HepG2 (cell line): ENCODE measurements around the gene OARD1. TPM values are rescaled to one million over a fixed set of nuclear protein-coding genes. Genes with fewer than 3 reads are reported as not detected.

Source experiments
- ARHGAP35 ChIP-seq: sonication (generic); formaldehyde crosslinking; IDR thresholded peaks from 2 replicates; pipeline ENCODE4 v1.9.0; 2022; ENCODE audit warnings: mild to moderate bottlenecking, inconsistent platforms, moderate library complexity, missing genetic modification reagents, borderline replicate concordance
- E2F5 ChIP-seq: sonication (generic); formaldehyde crosslinking; conservative IDR thresholded peaks from 2 replicates; pipeline ENCODE4 v1.4.0; 2020; ENCODE audit warnings: missing genetic modification reagents
- EP300 ChIP-seq, 3 experiments: sonication (generic) in 1 of 3; formaldehyde crosslinking in 1 of 3; IDR thresholded peaks; 2 replicates each; pipeline versions ENCODE4 v1.5.1 to v1.6.1; 2011 to 2020; ENCODE audit warnings: low read depth in 2 of 3, low read length in 2 of 3, borderline replicate concordance in 1 of 3, improper control_type of control experiment in 1 of 3, mild to moderate bottlenecking in 1 of 3, missing genetic modification reagents in 1 of 3, moderate library complexity in 1 of 3
- FOXK1 ChIP-seq: sonication (generic); formaldehyde crosslinking; IDR thresholded peaks from 2 replicates; pipeline ENCODE4 v1.4.0; 2020; ENCODE audit warnings: low read depth, missing genetic modification reagents, borderline replicate concordance
- HOMEZ ChIP-seq: IDR thresholded peaks from 2 replicates; pipeline ENCODE4 v1.6.1; 2016; ENCODE audit warnings: low read depth
- IRF2 ChIP-seq: IDR thresholded peaks from 2 replicates; pipeline ENCODE4 v1.6.1; 2018; ENCODE audit warnings: missing genetic modification reagents, missing compliant biosample characterization
- JUNB ChIP-seq: sonication (generic); formaldehyde crosslinking; IDR thresholded peaks from 2 replicates; pipeline ENCODE4 v1.8.0; 2022; ENCODE audit warnings: missing genetic modification reagents, mild to moderate bottlenecking, borderline replicate concordance
- MED1 ChIP-seq: sonication (generic); formaldehyde crosslinking; IDR thresholded peaks from 2 replicates; pipeline ENCODE4 v1.4.0; 2020; ENCODE audit warnings: missing genetic modification reagents
- MXD4 ChIP-seq: IDR thresholded peaks from 2 replicates; pipeline ENCODE4 v1.6.1; 2016; ENCODE audit warnings: mild to moderate bottlenecking, missing biosample characterization, missing genetic modification reagents
- NCOA1 ChIP-seq: sonication (generic); formaldehyde crosslinking; IDR thresholded peaks from 2 replicates; pipeline ENCODE4 v1.9.0; 2021; ENCODE audit warnings: missing genetic modification reagents
- NFATC3 ChIP-seq: sonication (generic); formaldehyde crosslinking; IDR thresholded peaks from 2 replicates; pipeline ENCODE4 v1.5.1; 2020; ENCODE audit warnings: mild to moderate bottlenecking, missing genetic modification reagents
- NFE2L2 ChIP-seq: fragments of 150-350 bp; IDR thresholded peaks from 2 replicates; pipeline ENCODE4 v1.6.1; 2014; ENCODE audit warnings: low read length
- RXRB ChIP-seq: IDR thresholded peaks from 2 replicates; pipeline ENCODE4 v1.6.1; 2016; ENCODE audit warnings: borderline replicate concordance, missing genetic modification reagents, missing compliant biosample characterization
- SOX5 ChIP-seq: IDR thresholded peaks from 2 replicates; pipeline ENCODE4 v1.6.1; 2016; ENCODE audit warnings: borderline replicate concordance
- SPEN ChIP-seq: sonication (generic); formaldehyde crosslinking; IDR thresholded peaks from 2 replicates; pipeline ENCODE4 v1.5.1; 2020; ENCODE audit warnings: low read depth, mild to moderate bottlenecking, missing genetic modification reagents
- TBX2 ChIP-seq: sonication (generic); formaldehyde crosslinking; IDR thresholded peaks from 2 replicates; pipeline ENCODE4 v1.5.0; 2020; ENCODE audit warnings: missing genetic modification reagents, mild to moderate bottlenecking, borderline replicate concordance
- XRCC5 ChIP-seq: fragments of 200-400 bp; formaldehyde crosslinking; optimal IDR thresholded peaks from 2 replicates; pipeline ENCODE3; 2017; ENCODE audit warnings: mild to moderate bottlenecking, low read length
- ZFP90 ChIP-seq: sonication (generic); formaldehyde crosslinking; IDR thresholded peaks from 2 replicates; pipeline ENCODE4 v1.8.0; 2022; ENCODE audit warnings: missing genetic modification reagents, mild to moderate bottlenecking, inconsistent platforms, borderline replicate concordance
- ZGPAT ChIP-seq: IDR thresholded peaks from 2 replicates; pipeline ENCODE4 v1.6.1; 2016; ENCODE audit warnings: mild to moderate bottlenecking
- ZNF234 ChIP-seq: sonication (generic); formaldehyde crosslinking; conservative IDR thresholded peaks from 2 replicates; pipeline ENCODE4 v1.5.1; 2020; ENCODE audit warnings: mild to moderate bottlenecking, missing genetic modification reagents
- ZNF572 ChIP-seq: sonication (generic); formaldehyde crosslinking; IDR thresholded peaks from 2 replicates; pipeline ENCODE4 v1.5.1; 2020; ENCODE audit warnings: mild to moderate bottlenecking, missing genetic modification reagents
- ZNF589 ChIP-seq: sonication (generic); formaldehyde crosslinking; conservative IDR thresholded peaks from 2 replicates; pipeline ENCODE4 v1.8.0; 2022; ENCODE audit warnings: mild to moderate bottlenecking, moderate library complexity, missing genetic modification reagents
- ZNF691 ChIP-seq: sonication (generic); formaldehyde crosslinking; IDR thresholded peaks from 2 replicates; pipeline ENCODE4 v1.4.0; 2020; ENCODE audit warnings: missing genetic modification reagents, low read depth, mild to moderate bottlenecking, borderline replicate concordance
- ZNF775 ChIP-seq: sonication (generic); formaldehyde crosslinking; IDR thresholded peaks from 2 replicates; pipeline ENCODE4 v1.4.0; 2020; ENCODE audit warnings: missing genetic modification reagents, mild to moderate bottlenecking, moderate library complexity, borderline replicate concordance
- ZNF792 ChIP-seq: IDR thresholded peaks from 2 replicates; pipeline ENCODE4 v1.6.1; 2016
- polyA plus RNA-seq, 8 experiments: library from polyadenylated mRNA; depleted of rRNA in 3 of 8; stranded (reverse) in 7 of 8; unstranded in 1 of 8; fragments of >200 nt; fragmentation: Illumina TruSeq in 4 of 8; extraction: Trizol in 4 of 8; gene quantifications; 2 replicates each; pipeline versions ENCODE4 v1.2.1 to v1.2.3, GENCODE V29; 2011 to 2016; ENCODE audit warnings: low read depth in 4 of 8, missing spikeins in 1 of 8, mixed read lengths in 1 of 8; ENCODE audit not compliant: insufficient read depth in 1 of 8
- total RNA-seq, 5 experiments: library from RNA; depleted of rRNA; stranded (reverse); fragments of >200 nt; fragmentation: Illumina TruSeq; extraction: Trizol; gene quantifications; 2 replicates each; pipeline ENCODE4 v1.2.3, GENCODE V29; 2016; ENCODE audit warnings: low read depth in 1 of 5

The OARD1 gene
- total and polyA plus RNA-seq, 2 of the 13 experiments (the other 11 are each of a cell fraction or from before 2014, with no cell fraction given) = 18.4 to 49.0 TPM

- TF ChIP-seq ZGPAT (peak; percentile 66; the same call in 1 of the 2 replicates), ARHGAP35 (CRISPR knock-in tag) (no peak), HOMEZ (CRISPR knock-in tag) (no peak; the same call in 1 of the 2 replicates), ZNF775 (no peak), ZFP90 (CRISPR knock-in tag) (no peak), NFE2L2 (no peak), EP300 (IDR thresholded peaks at IDR 0.05; ENCODE audit: low read depth in 2 of 2, low read length in 2 of 2) (peak in 1 of 2 experiments; percentile 61; a peak in 1 of 4 replicates), EP300 (CRISPR knock-in tag; IDR thresholded peaks at IDR 0.05; ENCODE audit: borderline replicate concordance) (peak; percentile 52; the same call in 1 of the 2 replicates), E2F5 (no peak), SOX5 (CRISPR knock-in tag) (peak; percentile 88), IRF2 (CRISPR knock-in tag) (peak; percentile 73), FOXK1 (CRISPR knock-in tag) (peak; percentile 30; the same call in 1 of the 2 replicates), SPEN (CRISPR knock-in tag) (no peak), ZNF234 (no peak), ZNF792 (CRISPR knock-in tag) (peak; percentile 76; the same call in 1 of the 2 replicates), XRCC5 (peak; percentile 37), NCOA1 (CRISPR knock-in tag) (no peak), NFATC3 (CRISPR knock-in tag) (no peak), MED1 (CRISPR knock-in tag) (peak; percentile 47; the same call in 1 of the 2 replicates), ZNF572 (CRISPR knock-in tag) (no peak), ZNF691 (no peak), ZNF589 (CRISPR knock-in tag) (no peak), RXRB (peak; percentile 73; the same call in 1 of the 2 replicates), JUNB (CRISPR knock-in tag) (no peak), MXD4 (CRISPR knock-in tag) (0 out of 2 replicates have a peak, but pooled peaks have one; percentile 28), TBX2 (CRISPR knock-in tag) (peak; percentile 73; the same call in 1 of the 2 replicates)
Measured at GRCh38 chr6:41063884-41064285, 8.3 kb downstream of the OARD1 start (continued).
